Adrenal gland (tissue), 5 donors: ENCODE measurements around the gene COL6A2.

Experiments
- CTCF ChIP-seq, 6 experiments: fragments of 450-650 bp in 4 of 6; fragments of 200-600 bp in 2 of 6; sonication (generic) in 1 of 6; IDR thresholded peaks; 1 replicate in 5 of 6; 2 replicates in 1 of 6; pipeline versions ENCODE4 v1.5.1 to v1.8.0; 2016 to 2021; ENCODE audit warnings: antibody characterized with exemption in 6 of 6, mild to moderate bottlenecking in 2 of 6, moderate library complexity in 1 of 6
- POLR2A ChIP-seq, 2 donors: fragments of 450-650 bp; IDR thresholded peaks; one replicate each; pipeline ENCODE4 v1.6.1; 2017; ENCODE audit warnings: antibody characterized with exemption in 2 of 2, mild to moderate bottlenecking in 2 of 2, moderate library complexity in 1 of 2
- donor health status: DM: no; HTN: no; CAD: no.

DNA sequence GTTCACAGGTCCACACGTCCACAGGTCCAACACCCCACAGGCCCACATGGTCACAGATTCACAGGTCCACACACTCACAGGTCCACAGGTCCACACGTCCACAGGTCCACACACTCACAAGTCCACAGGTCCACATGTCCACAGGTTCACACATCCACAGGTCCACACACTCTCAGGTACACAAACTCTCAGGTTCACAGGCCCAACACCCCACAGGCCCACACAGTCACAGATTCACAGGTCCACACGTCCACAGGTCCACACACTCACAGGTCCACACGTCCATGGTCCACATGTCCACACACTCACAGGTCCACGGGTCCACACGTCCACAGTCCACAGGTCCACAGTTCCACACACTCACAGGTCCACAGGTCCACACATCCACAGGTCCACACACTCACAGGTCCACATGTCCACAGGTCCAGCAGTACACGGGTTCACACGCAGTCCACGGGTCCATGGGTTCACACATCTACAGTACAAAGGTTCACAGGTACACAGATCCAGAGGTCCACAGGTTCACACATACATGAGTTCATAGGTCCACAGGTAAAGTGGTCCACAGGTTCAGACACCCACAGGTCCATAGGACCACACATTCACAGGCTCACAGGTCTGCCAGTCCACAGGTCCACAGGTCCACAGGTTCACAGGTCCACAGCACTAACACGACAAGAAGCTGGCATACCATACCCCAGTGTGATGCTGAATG, 39.3 kb upstream of the COL6A2 start:
- TF ChIP-seq POLR2A (IDR thresholded peaks at IDR 0.05) = no peak
- TF ChIP-seq CTCF (IDR thresholded peaks at IDR 0.05) = no peak
